Measurements from ENCODE around the gene TADA3. TPM values are rescaled to one million over a fixed set of nuclear protein-coding genes. Genes with fewer than 3 reads are reported as not detected.

Gene TADA3
- total and polyA plus RNA-seq, 2 donors (not counting 3 experiments of a cell fraction or from before 2014, with no cell fraction given), result 27.8 to 31.0 TPM

GRCh38 chr3:9828801-9829755, 36.8 kb upstream of the TADA3 start:
- POLR2A ChIA-PET, result no interaction called here
- CTCF ChIA-PET, result interaction anchor here (1.1 kb wide), 1 partner anchor 96 kb away, joined by 4 read pairs; no protein-coding TSS in a partner anchor

More at GRCh38 chr3:9828801-9829755, 36.8 kb upstream of the TADA3 start:
- Histone ChIP-seq H3K9me1 (replicated peaks; ENCODE audit: control insufficient read depth, extremely low read depth, insufficient read depth, low read length) (no peaks in the 10 kb centered on the region), H3K9me3 (replicated peaks; ENCODE audit: control insufficient read depth, insufficient read depth, low read length) (no peaks in the 10 kb centered on the region), H3K27me3 (ENCODE audit: control insufficient read depth in 2 of 2, insufficient read depth in 2 of 2, low read length in 2 of 2) (no peaks in the 10 kb centered on the region), H2AFZ (ENCODE audit: low read depth, low read length) (no peak overlapping the region), H3K4me1 (ENCODE audit: control insufficient read depth, extremely low read depth, insufficient read depth, low read length) (no peaks in the 10 kb centered on the region), H3K36me3 (ENCODE audit: control insufficient read depth in 2 of 2, extremely low read depth in 1 of 2, insufficient read depth in 2 of 2, low read length in 2 of 2) (peaks cover 0 to 10% of the 10 kb centered on the region in 2 experiments), H3K9ac (replicated peaks; ENCODE audit: extremely low read depth, insufficient read depth, low read length) (no peak overlapping the region), H3K4me3 (replicated peaks in 1 of 3; ENCODE audit: insufficient read depth in 1 of 3, low read depth in 1 of 3, low read length in 3 of 3) (no peak overlapping the region), H3K27ac (ENCODE audit: insufficient read depth, low read depth, low read length) (no peak overlapping the region), H3K4me2 (ENCODE audit: insufficient read depth, low read length) (no peak overlapping the region), H3K79me2 (ENCODE audit: control insufficient read depth, insufficient read depth, low read length) (no peaks in the 10 kb centered on the region), H4K20me1 (replicated peaks; ENCODE audit: control insufficient read depth, extremely low read depth, insufficient read depth, low read length) (no peaks in the 10 kb centered on the region)
- DNase-seq (ENCODE audit: low read depth, low spot score) (no peak), FAIRE-seq (no peak)
- TF ChIP-seq CTCF (IDR thresholded peaks at IDR 0.05; ENCODE audit: extremely low read depth in 1 of 2, insufficient read depth in 1 of 2, low read depth in 1 of 2, low read length in 2 of 2) (no peak), MYC (IDR thresholded peaks at IDR 0.05; ENCODE audit: low read depth, low read length) (no peak), MAX (IDR thresholded peaks at IDR 0.05; ENCODE audit: insufficient read depth, insufficient read length) (no peak), JUN (IDR thresholded peaks at IDR 0.05; ENCODE audit: borderline replicate concordance, insufficient read depth, insufficient read length, low read depth) (no peak), POLR2A (IDR thresholded peaks at IDR 0.05; ENCODE audit: low read depth, low read length) (no peak)
- BruUV-seq (replicated peaks), result no TSS peak
- dilution Hi-C loops (cut with MboI; ENCODE audit: extremely low pct_ligation_motif_present, low sequenced_read_pairs), result no loop called here
- intact Hi-C loops (cut with micrococcal nuclease), result no loop called here
